Inflammatory macrophage (primary cell): ENCODE results near the gene RNASEH1.

Source experiments
- DNase-seq, 2 donors: peaks; one replicate each; pipeline ENCODE4 v3.0.0-alpha.2; 2020 to 2022
- total RNA-seq, 18 experiments: gene quantifications; one replicate each; lab custom pipeline; 2026; ENCODE audit warnings: mixed read lengths in 6 of 18, inconsistent platforms in 2 of 18; lab: John Stamatoyannopoulos, UW

RNASEH1 gene, protein sequence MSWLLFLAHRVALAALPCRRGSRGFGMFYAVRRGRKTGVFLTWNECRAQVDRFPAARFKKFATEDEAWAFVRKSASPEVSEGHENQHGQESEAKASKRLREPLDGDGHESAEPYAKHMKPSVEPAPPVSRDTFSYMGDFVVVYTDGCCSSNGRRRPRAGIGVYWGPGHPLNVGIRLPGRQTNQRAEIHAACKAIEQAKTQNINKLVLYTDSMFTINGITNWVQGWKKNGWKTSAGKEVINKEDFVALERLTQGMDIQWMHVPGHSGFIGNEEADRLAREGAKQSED
- total RNA-seq: 11.4 to 34.9 (median 22.7) reads per million in 18 experiments

- peak; percentile 100 for DNase-seq
These were observed at the start of gene RNASEH1 for GRCh38 chr2:3558205-3559014. TSS of gene RNASEH1 (minus strand) at chr2:3558333. CDS start at chr2:3558260, 73 bp downstream.

DNA sequence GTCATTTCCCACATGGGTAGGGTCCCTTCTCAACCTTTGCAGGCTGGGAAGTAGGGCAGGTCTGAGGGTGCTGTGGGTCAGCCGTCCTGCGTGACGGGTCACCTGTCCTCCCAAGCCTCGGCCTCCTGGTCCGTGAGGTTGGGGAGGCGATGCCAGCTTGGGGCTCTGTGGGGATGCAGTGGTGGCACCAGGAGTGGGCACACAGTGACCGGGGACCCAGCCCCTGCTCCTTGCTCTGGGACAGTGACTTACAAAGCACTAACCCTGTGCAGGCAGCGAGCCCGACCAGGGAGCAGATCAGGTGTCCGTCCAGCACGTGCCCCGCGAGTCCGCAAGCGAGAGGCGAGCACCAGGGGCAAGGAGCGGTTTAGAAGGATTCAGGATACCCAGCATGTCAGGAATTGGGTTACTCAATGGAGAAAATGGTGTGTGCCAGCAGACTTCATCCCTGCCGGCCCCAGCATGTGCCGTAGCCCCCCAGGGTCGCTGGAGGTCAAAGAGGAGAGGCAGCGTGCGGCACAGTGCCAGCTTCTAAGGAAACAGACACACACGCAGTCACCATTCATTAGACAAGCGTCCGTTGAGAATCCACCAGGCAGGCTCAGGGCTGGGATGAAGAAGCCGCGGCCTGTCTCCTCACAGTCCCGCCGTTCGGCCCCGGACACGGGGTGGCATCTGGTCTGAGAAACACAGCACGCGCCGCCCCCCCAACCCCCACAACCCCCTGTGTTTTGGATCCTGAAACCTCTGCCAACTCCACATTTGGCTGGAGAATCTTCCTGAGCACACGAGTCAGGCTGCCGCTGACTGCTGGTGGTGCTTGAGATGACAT is 48.5 kb upstream of the RNASEH1 start:
- DNase-seq: no peak

GRCh38 chr2:3606028-3606369 is 47.9 kb upstream of the RNASEH1 start:
- DNase-seq: no peak

DNA sequence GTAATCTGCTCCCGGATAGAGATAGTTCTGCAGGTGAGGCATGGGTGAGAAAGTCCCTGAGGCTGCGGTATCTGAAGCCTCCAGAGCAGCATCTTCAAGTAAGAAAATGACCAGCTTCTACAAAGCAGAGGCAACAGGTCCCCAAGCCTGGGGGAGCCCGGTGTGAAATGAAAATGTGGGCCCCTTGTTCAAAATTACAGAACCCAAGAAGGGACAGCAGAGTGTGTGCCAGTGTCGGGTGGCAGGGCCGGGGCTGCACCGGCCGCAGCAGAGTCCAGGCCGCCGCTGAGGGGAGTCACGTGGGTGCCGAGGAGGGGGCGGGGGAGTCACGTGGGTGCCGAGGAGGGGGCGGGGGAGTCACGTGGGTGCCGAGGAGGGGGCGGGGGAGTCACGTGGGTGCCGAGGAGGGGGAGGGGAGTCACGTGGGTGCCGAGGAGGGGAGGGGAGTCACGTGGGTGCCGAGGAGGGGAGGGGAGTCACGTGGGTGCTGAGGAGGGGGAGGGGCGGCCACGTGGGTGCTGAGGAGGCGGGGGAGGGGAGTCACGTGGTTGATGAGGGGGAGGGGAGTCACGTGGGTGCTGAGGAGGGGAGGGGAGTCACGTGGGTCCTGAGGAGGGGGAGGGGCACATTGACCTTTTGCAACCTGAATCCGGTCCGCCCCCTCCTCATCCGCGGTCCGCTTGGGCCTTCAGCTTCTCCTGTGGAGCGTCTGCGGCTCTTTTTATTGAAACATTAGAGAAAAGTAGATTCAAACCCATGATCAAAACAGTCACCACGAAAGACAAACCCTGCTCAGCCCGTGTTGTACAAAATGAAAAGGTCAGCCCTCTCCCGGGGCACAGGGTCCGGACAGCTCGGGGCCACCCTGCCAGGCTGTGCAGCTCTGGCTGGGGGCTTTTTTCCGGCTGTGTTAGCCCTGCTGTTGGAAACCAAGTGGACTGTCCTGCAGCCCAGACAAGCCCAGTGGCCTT is 47.1 kb upstream of the RNASEH1 start:
- no peak for DNase-seq

GRCh38 chr2:3604207-3604877 is 46.2 kb upstream of the RNASEH1 start:
- DNase-seq: no peak

DNA sequence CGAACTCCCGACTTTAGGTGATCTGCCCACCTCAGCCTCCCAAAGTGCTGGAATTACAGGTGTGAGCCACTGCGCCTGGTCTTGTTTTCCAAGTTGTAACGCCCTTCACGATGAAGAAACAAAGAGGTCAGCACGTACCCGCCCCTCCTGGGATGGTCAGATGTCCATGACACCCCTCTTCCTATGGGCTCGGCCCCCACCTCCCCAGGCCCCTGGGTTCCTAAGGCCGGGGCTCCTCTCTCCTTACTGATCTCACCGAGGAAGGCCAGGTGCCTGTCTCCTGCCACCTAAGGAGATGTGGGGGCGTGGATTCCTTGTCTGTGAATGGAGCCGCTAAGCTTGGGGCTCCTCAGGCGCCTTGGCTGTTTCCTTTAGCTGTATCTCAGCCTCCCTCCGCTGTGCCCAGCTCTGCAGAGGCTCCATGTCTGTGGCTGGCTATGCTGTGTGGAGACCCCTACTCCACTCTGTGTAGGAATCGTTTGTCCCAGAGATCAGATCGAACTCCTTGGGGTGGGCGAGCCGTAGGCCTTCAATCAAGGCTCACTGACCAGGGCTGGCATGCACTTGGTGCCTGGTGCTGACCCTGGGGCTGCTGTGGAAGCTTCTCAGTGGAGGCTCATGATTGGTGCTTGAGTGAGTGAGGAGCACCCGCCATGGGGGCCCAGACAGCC is 45.5 kb upstream of the RNASEH1 start:
- DNase-seq: no peak

DNA sequence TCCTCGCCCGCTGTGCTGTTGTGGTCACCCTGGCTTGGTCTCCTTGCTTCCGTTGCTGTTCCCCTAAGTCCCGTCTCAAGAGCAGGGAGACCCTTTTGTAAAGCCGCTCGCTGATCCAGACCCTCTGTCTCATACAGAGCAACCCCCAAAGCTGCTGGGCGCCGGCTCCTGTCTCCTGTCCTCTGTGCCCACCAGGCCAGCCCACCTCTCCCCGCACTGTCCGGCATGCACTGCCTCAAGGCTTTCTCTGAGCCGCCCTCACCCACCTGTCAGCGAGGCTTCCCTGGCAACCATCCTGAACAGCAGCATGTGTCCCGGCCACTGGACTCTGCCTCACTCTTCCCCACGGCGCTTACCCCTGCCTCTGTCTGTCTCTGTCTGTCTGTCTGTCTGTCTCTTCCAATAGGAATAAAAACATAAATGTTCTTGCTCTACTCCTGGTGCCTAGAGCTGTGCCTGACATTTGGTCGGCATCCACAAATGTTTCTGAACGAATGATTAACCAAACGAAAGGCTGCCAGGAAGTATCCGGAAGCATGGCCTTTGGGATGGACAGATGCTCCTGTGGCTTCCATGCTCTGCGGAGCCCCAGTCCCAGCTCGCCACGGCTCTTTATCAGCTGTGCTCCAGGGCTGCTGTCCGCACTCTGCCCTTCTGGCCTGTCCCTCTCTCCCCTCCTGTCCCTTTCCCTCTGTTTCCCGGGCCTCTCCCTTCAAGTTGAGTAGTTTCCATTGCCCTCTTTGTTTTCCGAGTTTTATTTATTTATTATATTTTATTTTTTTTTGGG is 44.6 kb upstream of the RNASEH1 start:
- DNase-seq: no peak

GRCh38 chr2:3601561-3602271 is 43.6 kb upstream of the RNASEH1 start:
- DNase-seq: no peak

DNA sequence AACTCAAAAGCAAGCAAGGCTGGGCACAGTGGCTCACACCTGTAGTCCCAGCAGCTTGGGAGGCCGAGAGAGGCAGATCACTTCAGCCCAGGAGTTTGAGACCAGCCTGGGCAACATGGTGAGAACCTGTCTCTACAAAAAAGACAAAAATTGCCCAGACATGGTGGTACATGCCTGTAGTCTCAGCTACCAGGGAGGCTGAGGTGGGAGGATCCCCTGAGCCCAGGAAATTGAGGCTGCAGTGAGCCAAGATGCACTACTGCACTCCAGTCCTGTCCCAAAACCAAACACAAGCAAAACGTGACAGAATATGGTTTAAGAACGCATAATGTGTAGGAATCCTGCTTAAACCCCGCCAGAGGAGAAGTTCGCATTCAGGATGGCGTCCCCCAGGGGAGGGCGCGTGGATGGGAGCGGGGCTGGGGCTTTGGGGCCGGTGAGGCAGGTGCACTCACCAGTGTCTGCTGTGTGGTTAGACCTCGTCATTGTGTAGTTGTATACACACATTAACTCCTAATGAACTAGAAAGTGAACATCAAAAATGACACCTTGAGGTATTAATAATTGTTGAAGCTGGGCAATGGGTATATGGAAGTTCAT is 42.2 kb upstream of the RNASEH1 start:
- no peak for DNase-seq

- DNase-seq: peak in 1 of 2 donors; percentile 40
These were observed 41.0 kb upstream of the RNASEH1 start for GRCh38 chr2:3598912-3599854.

- no peak for DNase-seq
These were observed 40.2 kb upstream of the RNASEH1 start for GRCh38 chr2:3598197-3598910.

DNA sequence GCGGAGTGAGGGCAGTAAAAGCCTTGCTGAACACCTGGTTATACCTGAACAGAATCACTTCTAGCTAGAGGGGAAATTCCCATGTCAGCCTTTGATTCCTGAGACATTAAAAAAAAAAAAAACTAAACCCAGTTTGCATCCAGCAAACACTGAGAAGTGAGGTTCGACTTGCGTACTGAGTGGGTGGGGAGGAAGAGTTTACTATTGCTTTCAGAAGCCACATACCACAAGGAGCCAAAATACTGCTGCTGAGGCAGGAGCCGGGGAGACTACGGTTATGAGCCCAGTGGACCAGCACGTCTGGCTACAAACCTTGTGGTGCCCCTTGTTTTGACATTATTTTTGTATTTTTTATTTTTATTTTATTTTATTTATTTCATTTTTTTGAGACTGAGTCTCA is 39.4 kb upstream of the RNASEH1 start:
- no peak for DNase-seq

DNA sequence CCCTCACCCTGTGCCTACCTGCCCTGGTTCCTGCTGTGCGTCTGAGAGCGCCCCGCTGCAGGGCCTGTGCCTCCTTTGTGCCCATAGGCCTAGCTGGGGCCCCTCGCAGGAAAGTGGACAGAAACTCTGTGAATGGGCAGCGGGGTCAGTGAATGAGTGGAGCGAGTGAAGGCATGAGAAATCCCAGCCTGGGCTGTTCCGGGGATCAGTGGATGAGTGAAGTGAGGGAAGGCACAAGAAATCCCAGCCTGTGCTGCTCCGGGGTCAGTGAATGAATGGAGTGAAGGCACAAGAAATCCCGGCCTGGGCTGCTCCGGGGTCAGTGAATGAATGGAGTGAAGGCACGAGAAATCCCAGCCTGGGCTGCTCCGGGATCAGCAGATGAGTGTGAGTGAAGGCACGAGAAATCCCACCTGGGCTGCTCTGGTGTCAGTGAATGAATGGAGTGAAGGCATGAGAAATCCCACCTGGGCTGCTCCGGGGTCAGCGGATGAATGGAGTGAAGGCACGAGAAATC is 38.8 kb upstream of the RNASEH1 start:
- DNase-seq: no peak

DNA sequence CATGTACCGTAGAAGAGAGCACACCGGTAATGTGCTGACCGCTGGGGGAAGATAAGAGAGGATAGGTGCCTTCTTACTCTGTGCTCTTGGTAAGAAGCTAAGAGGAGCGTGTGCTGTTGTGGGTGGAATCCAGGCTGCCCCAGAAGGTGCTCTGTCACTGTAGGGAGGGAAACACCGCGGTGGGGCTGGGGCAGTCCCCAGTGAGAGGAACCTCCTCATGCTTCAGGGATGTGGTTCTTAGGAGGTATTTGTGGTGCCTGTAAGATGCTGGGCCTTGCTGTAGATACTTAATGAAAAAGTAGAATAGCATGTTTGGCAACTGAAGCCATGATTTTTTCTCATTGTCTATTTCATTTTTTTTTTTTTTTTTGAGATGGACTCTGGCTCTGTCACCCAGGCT is 37.9 kb upstream of the RNASEH1 start:
- no peak for DNase-seq

DNA sequence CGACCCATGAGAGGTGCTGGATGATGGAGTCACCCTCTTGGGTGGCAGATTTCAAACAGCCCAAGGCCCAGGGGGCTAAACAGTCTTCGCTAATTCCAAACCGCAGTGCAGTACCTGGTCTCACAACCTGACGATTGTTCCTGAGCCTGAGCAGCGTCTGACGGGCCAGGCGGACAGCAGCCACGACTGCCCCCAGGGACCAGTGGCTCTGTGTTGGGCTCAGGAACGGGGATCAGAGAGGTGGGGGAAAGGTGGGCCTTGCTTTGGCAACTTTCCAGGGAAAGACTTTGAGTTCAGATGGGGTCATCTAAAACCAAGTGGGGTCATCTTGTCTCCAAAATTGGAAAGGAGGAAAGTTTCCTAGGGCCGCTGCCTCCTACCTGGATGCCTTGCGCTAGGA is 37.3 kb upstream of the RNASEH1 start:
- no peak for DNase-seq

- DNase-seq: no peak
These were observed 36.6 kb upstream of the RNASEH1 start, which contains the start of gene COLEC11 for GRCh38 chr2:3594493-3595281. TSS of gene COLEC11 (plus strand) at chr2:3595112. CDS start at chr2:3604341, 9,229 bp downstream.
